Measurements from ENCODE around the gene LPIN2.

DNA sequence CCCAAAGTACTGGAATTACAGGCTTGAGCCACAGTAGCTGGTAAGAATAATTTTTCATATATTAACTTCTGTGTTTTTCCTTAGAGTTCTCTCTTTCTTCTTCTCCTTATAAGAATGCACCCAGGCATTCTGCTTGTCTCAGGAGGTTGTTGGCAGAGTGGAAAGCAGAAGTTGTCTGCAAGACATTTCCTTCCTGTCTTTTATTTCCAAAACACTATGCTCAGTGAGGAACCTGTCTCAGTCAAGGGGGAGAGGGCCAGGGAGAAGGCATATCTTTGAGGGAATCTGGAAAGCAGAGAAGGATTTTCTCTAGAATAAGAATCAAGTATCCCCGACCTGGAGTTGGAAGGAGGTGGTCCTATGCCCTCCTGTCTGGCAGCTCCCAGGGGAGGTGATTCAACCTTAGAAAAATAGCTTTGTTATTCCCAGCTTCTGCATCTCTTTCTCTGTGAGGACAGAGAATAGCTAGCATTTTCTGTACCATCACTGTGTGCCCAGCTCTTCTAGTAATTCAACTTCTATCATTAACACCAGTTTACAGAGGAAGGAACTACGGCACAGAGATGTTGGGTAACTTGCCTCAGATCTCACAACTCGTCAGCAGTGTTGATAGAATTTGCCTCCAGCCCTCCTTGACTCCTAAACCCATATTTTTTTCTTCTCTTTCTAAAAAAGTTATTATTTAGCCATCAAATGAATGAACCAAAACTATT lies 3.8 kb upstream of the LPIN2 start:
- TF ChIP-seq EZH2 (IDR thresholded peaks at IDR 0.05; ENCODE audit: borderline replicate concordance) (no peak), EZH2phosphoT487 (IDR thresholded peaks at IDR 0.05; ENCODE audit: low read depth, severe bottlenecking, unreplicated experiment) (no peak)
- TF ChIP-seq, protein P1, sequence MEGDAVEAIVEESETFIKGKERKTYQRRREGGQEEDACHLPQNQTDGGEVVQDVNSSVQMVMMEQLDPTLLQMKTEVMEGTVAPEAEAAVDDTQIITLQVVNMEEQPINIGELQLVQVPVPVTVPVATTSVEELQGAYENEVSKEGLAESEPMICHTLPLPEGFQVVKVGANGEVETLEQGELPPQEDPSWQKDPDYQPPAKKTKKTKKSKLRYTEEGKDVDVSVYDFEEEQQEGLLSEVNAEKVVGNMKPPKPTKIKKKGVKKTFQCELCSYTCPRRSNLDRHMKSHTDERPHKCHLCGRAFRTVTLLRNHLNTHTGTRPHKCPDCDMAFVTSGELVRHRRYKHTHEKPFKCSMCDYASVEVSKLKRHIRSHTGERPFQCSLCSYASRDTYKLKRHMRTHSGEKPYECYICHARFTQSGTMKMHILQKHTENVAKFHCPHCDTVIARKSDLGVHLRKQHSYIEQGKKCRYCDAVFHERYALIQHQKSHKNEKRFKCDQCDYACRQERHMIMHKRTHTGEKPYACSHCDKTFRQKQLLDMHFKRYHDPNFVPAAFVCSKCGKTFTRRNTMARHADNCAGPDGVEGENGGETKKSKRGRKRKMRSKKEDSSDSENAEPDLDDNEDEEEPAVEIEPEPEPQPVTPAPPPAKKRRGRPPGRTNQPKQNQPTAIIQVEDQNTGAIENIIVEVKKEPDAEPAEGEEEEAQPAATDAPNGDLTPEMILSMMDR (IDR thresholded peaks at IDR 0.05; ENCODE audit: poor library complexity): no peak
